ENCODE data around the gene FTH1.

Gene FTH1

GRCh38 chr11:61959114-61959513, 8.3 kb downstream of the FTH1 start:
- H3K36me3 ChIP-seq (ENCODE audit: low read length) = peaks cover 3% of the 10 kb centered on the region; the same call in 1 of the 2 replicates
- no peak overlapping the region for H3K4me3 ChIP-seq (ENCODE audit: insufficient read depth, low read length, poor library complexity, severe bottlenecking)
- H3K27me3 ChIP-seq (ENCODE audit: low read length) = no peaks in the 10 kb centered on the region
- TF ChIP-seq CTCF (IDR thresholded peaks at IDR 0.05; ENCODE audit: insufficient read depth, low read length, poor library complexity, severe bottlenecking) = no peak
- TF ChIP-seq EZH2phosphoT487 (conservative IDR thresholded peaks at IDR 0.05; ENCODE audit: low read length) = no peak
- H3K9ac ChIP-seq (ENCODE audit: low read length) = no peak overlapping the region
- H3K4me2 ChIP-seq (ENCODE audit: low read depth, low read length, poor library complexity, severe bottlenecking) = no peak overlapping the region
- no peaks in the 10 kb centered on the region for H3K9me3 ChIP-seq (ENCODE audit: insufficient read depth, low read length)
- no peak overlapping the region for H2AFZ ChIP-seq (ENCODE audit: low read depth, low read length, severe bottlenecking)
- H3F3A ChIP-seq (ENCODE audit: insufficient read depth) = no peaks in the 10 kb centered on the region; the same call in 1 of the 2 replicates
- H4K20me1 ChIP-seq (ENCODE audit: low read depth, low read length) = no peaks in the 10 kb centered on the region
- H3K27ac ChIP-seq (ENCODE audit: low read depth, low read length) = no peak overlapping the region
- H3K9me2 ChIP-seq (replicated peaks; ENCODE audit: insufficient read depth, low read length) = no peaks in the 10 kb centered on the region
- no peaks in the 10 kb centered on the region for H3K79me2 ChIP-seq (ENCODE audit: insufficient read depth, low read length)

- H4K20me1 ChIP-seq (ENCODE audit: low read depth, low read length) = no peaks in the 10 kb centered on the region
- no peaks in the 10 kb centered on the region for H3K9me3 ChIP-seq (ENCODE audit: insufficient read depth, low read length)
- no peaks in the 10 kb centered on the region for H3K36me3 ChIP-seq (ENCODE audit: low read length)
- no peaks in the 10 kb centered on the region for H3K79me2 ChIP-seq (ENCODE audit: insufficient read depth, low read length)
- TF ChIP-seq CTCF (IDR thresholded peaks at IDR 0.05; ENCODE audit: insufficient read depth, low read length, poor library complexity, severe bottlenecking) = no peak
- no peak for TF ChIP-seq EZH2phosphoT487 (conservative IDR thresholded peaks at IDR 0.05; ENCODE audit: low read length)
- no peak overlapping the region for H3K27ac ChIP-seq (ENCODE audit: low read depth, low read length)
- H3K4me2 ChIP-seq (ENCODE audit: low read depth, low read length, poor library complexity, severe bottlenecking) = no peak overlapping the region
- no peak overlapping the region for H3K9ac ChIP-seq (ENCODE audit: low read length)
- H2AFZ ChIP-seq (ENCODE audit: low read depth, low read length, severe bottlenecking) = no peak overlapping the region
- H3K9me2 ChIP-seq (replicated peaks; ENCODE audit: insufficient read depth, low read length) = no peaks in the 10 kb centered on the region
- no peaks in the 10 kb centered on the region for H3F3A ChIP-seq (ENCODE audit: insufficient read depth)
- H3K4me3 ChIP-seq (ENCODE audit: insufficient read depth, low read length, poor library complexity, severe bottlenecking) = no peak overlapping the region
- no peaks in the 10 kb centered on the region for H3K27me3 ChIP-seq (ENCODE audit: low read length)
Measured at GRCh38 chr11:61958590-61958989, 8.8 kb downstream of the FTH1 start.

- Histone ChIP-seq H3K4me3 (ENCODE audit: insufficient read depth, low read length, poor library complexity, severe bottlenecking) (no peak overlapping the region), H3K9ac (ENCODE audit: low read length) (no peak overlapping the region), H3K36me3 (ENCODE audit: low read length) (no peaks in the 10 kb centered on the region), H3K9me2 (replicated peaks; ENCODE audit: insufficient read depth, low read length) (no peaks in the 10 kb centered on the region), H2AFZ (ENCODE audit: low read depth, low read length, severe bottlenecking) (no peak overlapping the region), H3F3A (ENCODE audit: insufficient read depth) (no peaks in the 10 kb centered on the region), H3K4me2 (ENCODE audit: low read depth, low read length, poor library complexity, severe bottlenecking) (no peak overlapping the region), H3K79me2 (ENCODE audit: insufficient read depth, low read length) (no peaks in the 10 kb centered on the region), H3K9me3 (ENCODE audit: insufficient read depth, low read length) (no peaks in the 10 kb centered on the region), H3K27ac (ENCODE audit: low read depth, low read length) (no peak overlapping the region), H4K20me1 (ENCODE audit: low read depth, low read length) (no peaks in the 10 kb centered on the region), H3K27me3 (ENCODE audit: low read length) (no peaks in the 10 kb centered on the region)
- TF ChIP-seq CTCF (IDR thresholded peaks at IDR 0.05; ENCODE audit: insufficient read depth, low read length, poor library complexity, severe bottlenecking) = no peak
- TF ChIP-seq EZH2phosphoT487 (conservative IDR thresholded peaks at IDR 0.05; ENCODE audit: low read length) = no peak
Measured at GRCh38 chr11:61957021-61957770, 10.2 kb downstream of the FTH1 start.
